ENCODE measurements around the gene HIGD2B.
"Not testable (repeated sequence)": the region's sequence is repeated elsewhere in the genome, so short reads cannot be mapped to it uniquely, and the experiment has no call there.

HIGD2B gene

GRCh38 chr15:72671525-72671924 is 14.5 kb downstream of the HIGD2B start:
- DNase-seq: no peak

DNA sequence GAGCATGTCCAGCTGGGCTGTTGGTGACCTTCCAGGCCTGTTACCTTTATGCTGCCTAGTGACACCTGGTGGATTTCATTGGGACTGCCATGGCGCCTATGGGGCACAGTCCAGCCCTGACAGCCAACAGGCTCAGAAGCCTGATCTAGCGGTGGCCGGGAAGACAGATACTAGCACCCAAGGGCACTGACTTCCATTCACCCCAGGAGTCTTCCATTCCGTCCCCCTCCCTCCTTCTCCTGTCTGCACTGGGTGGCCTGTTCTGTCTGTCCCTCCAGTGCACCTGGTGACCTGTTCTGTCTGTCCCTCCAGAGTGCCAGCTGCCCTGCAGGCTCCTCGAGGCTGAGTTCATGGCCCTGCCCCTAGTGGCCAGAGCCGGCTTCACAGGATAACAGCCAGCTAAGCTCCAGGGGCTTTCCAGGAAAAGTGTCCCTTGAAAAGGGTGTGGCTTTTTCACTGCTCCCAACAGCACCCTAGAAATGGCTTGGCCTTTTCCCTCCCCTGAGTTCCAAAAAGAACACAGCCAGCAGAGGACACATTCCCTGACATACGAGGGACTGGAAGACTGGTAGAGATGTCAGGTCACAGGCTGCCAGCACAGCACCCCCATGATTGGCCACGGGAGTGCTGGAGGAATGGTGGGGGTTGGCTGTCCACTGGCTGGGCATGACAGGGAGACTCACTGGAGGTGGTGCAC is 15.2 kb downstream of the HIGD2B start:
- DNase-seq: peak; percentile 28 to 66 (median 52)

- DNase-seq: not testable (repeated sequence)
These were observed 16.2 kb downstream of the HIGD2B start for GRCh38 chr15:72669803-72670202.

DNA sequence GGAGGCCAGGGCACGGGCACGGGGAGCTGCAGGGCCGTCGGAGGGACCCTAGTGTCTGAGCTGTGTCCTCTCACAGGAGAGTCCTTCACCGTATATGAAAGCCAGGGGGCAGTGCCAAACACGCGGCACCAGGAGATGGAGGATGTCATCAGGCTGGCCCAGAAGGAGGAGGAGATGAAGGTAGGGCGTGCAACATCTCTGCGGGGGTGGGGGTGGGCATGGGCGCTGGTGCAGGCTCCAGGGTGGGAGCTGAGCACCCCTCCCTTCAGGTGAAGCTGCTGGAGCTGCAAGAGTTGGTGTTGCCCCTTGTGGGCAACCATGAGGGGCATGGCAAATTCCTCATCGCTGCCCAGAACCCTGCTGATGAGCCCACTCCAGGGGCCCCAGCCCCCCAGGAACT is 20.3 kb downstream of the HIGD2B start:
- not testable (repeated sequence) for DNase-seq

DNA sequence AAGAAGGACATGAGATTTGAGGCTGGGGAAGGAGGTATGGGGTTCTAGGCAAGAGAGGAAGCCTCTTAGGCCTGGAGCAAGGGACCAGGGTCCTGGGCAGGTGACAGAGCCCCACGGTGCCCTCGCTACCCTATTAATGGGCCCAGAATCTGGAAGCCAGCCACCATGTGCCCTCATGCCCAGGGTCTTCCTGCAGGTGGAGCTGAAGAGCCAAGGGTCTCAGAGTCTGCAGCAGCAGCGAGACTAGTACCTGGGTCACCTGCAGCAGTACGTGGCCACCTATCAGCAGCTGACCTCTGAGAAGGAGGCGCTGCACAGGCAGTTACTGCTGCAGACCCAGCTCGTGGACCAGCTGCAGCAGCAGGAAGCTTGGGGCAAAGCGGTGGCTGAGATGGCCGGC is 22.1 kb downstream of the HIGD2B start:
- not testable (repeated sequence) for DNase-seq

DNA sequence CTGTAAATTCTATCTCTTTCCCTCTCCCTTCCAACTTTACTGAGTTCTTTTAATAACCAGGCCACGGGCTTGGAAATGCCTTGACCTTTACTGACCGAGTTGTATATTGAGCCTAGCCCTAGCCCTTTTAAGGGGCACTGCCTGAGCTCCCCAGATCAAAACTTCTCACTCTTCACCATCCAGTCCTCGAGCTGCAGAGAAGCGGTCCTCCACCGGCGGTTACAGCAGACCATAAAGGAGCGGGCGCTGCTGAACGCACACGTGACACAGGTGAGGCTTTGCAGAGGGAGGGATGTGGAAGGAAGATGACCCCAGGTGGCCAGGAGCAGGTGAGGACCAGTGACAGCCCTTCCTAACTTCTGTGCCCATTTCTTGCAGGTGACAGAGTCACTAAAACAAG is 24.9 kb downstream of the HIGD2B start:
- not testable (repeated sequence) for DNase-seq

DNA sequence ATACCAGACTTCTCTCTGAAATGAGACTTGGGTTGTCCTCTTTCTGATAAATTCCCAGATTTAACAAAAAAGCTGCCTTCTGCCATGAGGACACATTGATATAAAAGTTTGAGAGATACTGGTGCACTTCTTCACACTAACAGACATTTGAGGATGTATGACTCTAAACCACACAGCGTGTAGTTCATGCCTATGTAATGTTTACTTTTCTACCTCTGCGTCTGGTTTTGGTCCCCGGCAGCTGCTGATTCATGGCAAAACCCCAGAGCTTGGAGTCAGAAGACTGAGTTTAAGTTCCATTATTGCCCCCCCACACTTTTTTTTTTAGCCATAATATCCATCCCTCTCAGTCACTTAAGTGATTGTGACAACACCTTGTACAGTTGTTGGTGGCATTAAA is 30.0 kb downstream of the HIGD2B start:
- not testable (repeated sequence) for DNase-seq

GRCh38 chr15:72654397-72654796 is 31.6 kb downstream of the HIGD2B start, which contains the start of gene GOLGA6B:
TSS of gene GOLGA6B (plus strand) at chr15:72654697. CDS start at chr15:72654738, 41 bp downstream.
- DNase-seq: not testable (repeated sequence)

GRCh38 chr15:72648631-72649253 is 37.2 kb downstream of the HIGD2B start:
- DNase-seq: not testable (repeated sequence)

DNA sequence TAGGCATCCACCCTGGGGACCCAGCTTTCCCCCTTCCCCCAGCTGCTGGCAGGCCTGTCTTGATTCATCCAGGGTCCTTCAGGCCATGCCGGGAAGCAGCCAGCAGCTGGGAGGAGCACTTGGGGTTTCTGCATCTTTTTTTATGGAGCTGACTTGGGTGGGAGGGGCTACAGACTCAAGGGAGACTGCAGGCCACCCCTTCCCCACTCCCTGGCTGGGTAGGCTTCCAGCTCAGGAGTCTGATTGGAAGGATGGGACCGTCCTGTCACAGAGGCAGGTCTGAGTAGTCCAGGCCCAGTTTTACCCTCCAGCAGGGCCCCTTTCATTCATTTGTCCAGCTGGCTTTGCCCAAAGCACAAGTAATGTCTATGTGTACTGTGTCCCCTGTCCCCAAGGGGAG is 43.7 kb downstream of the HIGD2B start:
- DNase-seq: not testable (repeated sequence)

GRCh38 chr15:72639759-72640483 is 46.1 kb downstream of the HIGD2B start:
- DNase-seq: not testable (repeated sequence)

- DNase-seq: peak; percentile 23 to 86 (median 38)
These were observed 49.3 kb downstream of the HIGD2B start for GRCh38 chr15:72636519-72637282.

DNA sequence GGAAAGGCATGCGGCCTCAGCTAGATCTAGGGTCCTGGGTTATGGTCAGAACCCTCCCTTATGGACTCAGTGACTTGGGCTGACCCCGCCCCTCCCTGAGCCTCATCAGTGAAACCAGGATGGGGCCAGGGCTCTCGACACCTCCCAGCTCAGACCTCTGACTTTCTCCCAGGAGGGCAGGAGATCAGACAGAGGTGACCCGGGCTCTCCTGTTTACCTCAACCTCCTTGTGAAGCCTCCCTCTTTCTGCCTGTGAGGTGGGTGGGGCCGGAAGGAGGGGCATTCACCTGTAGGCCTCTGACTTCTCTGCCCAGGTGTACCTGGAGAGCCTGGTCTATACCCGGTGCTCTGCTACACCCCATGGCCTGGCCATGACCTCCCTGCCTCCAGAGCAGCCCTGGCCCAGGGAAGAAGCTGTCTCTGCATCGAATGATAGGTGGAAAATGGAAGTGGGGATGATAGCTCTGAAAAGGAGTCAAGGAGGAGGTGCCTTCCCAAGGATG is 56.9 kb downstream of the HIGD2B start:
- not testable (repeated sequence) for DNase-seq

DNA sequence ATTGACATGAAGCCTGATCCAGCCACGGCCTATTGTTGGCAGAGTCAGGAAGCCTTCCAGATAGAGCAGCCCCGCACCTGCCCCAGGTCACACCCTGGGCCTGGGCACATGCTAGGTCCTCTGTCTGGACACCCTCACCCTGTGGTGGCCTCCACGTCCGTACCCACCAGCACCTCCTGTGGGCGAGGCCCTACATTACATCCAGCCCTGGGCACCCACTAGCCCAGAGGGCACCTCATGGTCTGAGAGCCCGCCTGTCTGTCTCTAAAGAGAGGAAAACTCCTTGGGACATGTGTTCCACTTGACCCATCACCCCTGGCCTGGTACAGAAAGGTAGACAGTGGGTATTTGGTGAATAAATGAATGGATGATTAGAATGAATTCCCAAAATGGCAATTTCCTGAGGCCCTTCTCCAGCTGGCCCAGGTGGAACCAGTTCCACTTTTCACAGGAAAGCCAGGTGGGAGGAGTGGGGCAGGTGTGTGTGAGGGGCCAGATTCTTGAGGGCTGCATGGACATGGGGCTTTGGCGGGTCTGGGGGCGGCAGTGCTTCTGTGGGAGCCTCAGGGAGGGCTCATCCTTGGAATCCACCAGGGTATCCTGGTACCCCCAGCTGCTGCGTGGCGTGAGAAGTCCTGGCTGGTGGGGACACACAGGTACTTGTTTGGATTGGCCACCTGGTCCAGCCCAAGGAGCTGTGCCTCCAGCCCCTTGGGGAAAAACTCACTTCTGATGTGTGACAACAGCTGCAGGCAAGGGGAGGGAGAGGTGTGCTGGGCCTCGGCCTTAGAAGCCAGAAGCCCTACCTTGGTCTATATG is 57.5 kb downstream of the HIGD2B start:
- DNase-seq: not testable (repeated sequence)

DNA sequence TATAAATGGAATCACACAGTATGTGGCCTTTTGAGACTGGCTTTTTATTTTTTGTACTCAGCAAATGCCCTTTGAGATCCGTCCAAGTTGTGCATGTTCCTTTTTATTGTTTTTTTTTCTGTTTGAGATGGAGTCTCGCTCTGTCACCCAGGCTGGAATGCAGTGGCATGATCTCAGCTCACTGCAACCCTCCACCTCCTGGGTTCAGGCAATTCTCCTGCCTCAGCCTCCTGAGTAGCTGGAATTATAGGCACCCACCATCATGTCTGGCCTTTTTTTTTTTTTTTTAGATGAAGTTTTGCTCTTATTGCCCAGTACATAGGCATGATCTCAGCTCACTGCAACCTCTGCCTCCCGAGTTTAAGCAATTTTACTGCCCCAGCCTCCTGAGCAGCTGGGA is 59.8 kb downstream of the HIGD2B start:
- DNase-seq: not testable (repeated sequence)

Measured in T-helper 2 cell (primary cell).